WERI-Rb-1 (cell line): ENCODE measurements around the gene TCF12.

Experiments
- DNase-seq: peaks from one replicate; pipeline ENCODE4 v3.0.0-alpha.2; 2020
- H3K27ac ChIP-seq: fragments of 250-450 bp; sonication (Bioruptor Pico); 2 replicates; pipeline ENCODE4 v1.5.1; 2020; ENCODE audit warnings: mild to moderate bottlenecking, moderate library complexity
- H3K27me3 ChIP-seq: fragments of 250-450 bp; sonication (Bioruptor Pico); 2 replicates; pipeline ENCODE4 v1.5.1; 2021; ENCODE audit warnings: mild to moderate bottlenecking, low read depth, moderate library complexity; ENCODE audit not compliant: insufficient read depth, severe bottlenecking
- H3K36me3 ChIP-seq: fragments of 250-450 bp; sonication (Bioruptor Pico); 2 replicates; pipeline ENCODE4 v1.5.1; 2020; ENCODE audit warnings: mild to moderate bottlenecking, moderate library complexity
- H3K4me3 ChIP-seq: 2 replicates; pipeline ENCODE4 v1.5.1; 2011; ENCODE audit warnings: low read depth, mild to moderate bottlenecking, control low read depth, low read length
- H3K9me3 ChIP-seq: fragments of 250-450 bp; sonication (Bioruptor Pico); 2 replicates; pipeline ENCODE4 v1.5.1; 2021; ENCODE audit warnings: mild to moderate bottlenecking, moderate library complexity; ENCODE audit not compliant: severe bottlenecking
- TF ChIP-seq, protein P1 (sequence below): IDR thresholded peaks from 2 replicates; pipeline ENCODE4 v1.5.1; 2011; ENCODE audit warnings: low read depth, mild to moderate bottlenecking, control low read depth, inconsistent platforms, low read length

Gene TCF12

DNA sequence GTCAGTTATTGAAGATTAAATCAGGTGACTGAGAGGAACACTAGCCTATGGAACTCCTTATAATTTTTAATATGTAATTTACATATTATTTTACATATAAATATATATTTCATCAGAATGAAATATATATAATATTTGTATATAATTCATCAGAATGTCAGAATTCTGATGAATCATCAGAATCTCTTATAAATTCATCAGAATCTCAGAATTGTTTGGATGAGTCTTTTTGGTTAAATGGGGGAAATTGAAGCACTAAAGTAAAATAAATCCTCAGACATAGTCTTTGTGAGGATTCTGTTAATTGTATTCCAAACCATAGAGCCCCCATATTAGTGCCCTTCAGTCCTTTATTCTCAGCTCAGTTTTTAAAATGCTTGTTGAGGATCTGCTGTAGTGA, 15.4 kb downstream of the TCF12 start:
- H3K27ac ChIP-seq, result no peak overlapping the region
- TF ChIP-seq, protein P1, sequence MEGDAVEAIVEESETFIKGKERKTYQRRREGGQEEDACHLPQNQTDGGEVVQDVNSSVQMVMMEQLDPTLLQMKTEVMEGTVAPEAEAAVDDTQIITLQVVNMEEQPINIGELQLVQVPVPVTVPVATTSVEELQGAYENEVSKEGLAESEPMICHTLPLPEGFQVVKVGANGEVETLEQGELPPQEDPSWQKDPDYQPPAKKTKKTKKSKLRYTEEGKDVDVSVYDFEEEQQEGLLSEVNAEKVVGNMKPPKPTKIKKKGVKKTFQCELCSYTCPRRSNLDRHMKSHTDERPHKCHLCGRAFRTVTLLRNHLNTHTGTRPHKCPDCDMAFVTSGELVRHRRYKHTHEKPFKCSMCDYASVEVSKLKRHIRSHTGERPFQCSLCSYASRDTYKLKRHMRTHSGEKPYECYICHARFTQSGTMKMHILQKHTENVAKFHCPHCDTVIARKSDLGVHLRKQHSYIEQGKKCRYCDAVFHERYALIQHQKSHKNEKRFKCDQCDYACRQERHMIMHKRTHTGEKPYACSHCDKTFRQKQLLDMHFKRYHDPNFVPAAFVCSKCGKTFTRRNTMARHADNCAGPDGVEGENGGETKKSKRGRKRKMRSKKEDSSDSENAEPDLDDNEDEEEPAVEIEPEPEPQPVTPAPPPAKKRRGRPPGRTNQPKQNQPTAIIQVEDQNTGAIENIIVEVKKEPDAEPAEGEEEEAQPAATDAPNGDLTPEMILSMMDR, result no peak
- H3K4me3 ChIP-seq, result no peak overlapping the region
- H3K36me3 ChIP-seq, result peaks cover 13% of the 10 kb centered on the region
- no peak for DNase-seq
- no peaks in the 10 kb centered on the region for H3K27me3 ChIP-seq
- peaks cover 7% of the 10 kb centered on the region for H3K9me3 ChIP-seq

DNA sequence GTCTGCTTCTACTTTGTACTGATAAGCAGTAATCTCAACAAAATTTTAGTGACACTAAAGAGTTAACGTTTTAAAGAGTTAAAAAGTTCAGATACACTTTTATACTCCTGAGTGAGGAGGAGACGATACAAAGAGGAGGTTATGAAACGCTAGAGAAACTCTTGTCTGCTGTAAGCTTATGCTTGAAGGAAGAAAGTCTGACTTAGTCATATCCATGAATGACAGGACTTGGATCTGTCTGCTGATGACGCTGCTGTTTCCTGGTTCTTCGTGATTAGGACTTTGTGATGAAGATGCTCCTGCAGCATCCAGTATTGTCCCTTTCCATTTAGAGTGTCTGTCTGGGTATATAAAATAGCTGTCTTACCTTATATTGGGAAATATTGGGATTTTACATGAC, 15.8 kb downstream of the TCF12 start:
- H3K27ac ChIP-seq, result no peak overlapping the region
- peaks cover 12% of the 10 kb centered on the region for H3K36me3 ChIP-seq
- no peak overlapping the region for H3K4me3 ChIP-seq
- H3K9me3 ChIP-seq, result peaks cover 7% of the 10 kb centered on the region
- TF ChIP-seq, protein P1, result no peak
- H3K27me3 ChIP-seq, result no peaks in the 10 kb centered on the region
- DNase-seq, result no peak

DNA sequence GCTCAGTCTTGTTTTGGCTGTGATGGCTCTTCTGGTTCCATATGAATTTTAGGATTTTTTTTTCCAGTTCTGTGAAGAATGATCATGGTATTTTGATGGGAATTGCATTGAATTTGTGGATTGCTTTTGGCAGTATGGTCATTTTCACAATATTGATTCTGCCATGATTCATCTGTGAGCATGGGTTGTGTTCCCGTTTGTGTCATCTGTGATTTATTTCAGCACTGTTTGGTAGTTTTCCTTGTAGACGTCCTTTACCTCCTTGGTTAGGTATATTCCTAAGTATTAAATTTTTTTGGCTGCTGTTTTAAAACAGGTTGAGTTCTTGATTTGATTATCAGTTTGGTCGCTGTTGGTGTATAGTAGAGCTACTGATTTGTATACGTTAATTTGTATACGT, 18.5 kb downstream of the TCF12 start:
- DNase-seq, result no peak
- TF ChIP-seq, protein P1, result no peak
- Histone ChIP-seq H3K9me3 (peaks cover 7% of the 10 kb centered on the region), H3K27ac (no peak overlapping the region), H3K27me3 (no peaks in the 10 kb centered on the region), H3K36me3 (peaks cover 2% of the 10 kb centered on the region; the same call in 1 of the 2 replicates), H3K4me3 (no peak overlapping the region)

DNA sequence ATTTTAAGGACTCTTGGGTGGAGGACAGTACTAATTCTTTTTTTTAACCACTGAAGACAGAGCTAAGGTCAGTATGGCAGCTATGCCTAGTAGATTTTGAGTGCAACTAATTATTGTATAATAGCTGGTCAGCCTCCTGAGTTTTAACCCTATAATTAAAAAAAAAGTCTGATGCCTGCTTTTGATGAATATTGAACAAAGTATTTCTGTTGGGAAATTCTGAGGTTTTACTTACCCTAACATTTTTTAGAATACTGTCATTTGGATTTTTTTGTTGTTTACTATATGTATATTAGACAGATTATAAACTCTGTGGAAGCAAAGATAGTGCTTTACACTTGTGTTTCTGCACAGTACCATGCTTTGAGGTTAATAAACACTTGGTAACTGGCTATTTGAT, 20.8 kb downstream of the TCF12 start:
- peaks cover 2% of the 10 kb centered on the region; the same call in 1 of the 2 replicates for H3K36me3 ChIP-seq
- H3K9me3 ChIP-seq, result peaks cover 7% of the 10 kb centered on the region

DNA sequence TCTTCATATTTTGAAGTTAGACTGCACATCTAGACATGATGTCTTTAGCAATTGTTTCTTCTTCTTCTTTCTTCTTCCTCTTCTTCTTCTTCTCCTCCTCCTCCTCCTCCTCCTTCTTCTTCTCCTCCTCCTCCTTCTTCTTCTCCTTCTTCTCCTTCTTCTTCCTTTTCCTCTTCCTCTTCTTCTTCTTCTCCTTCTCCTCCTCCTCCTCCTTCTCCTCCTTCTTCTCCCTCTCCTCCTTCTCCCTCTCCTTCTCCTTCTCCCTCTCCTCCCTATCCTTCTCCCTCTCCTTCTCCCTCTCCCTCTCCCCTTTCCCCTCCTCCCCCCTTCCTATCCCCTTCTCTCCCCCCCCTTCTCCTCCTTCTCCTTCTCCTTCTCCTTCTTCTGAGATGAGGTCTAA, 21.9 kb downstream of the TCF12 start:
- no peak for DNase-seq
- no peaks in the 10 kb centered on the region for H3K27me3 ChIP-seq
- H3K27ac ChIP-seq, result no peak overlapping the region
- H3K4me3 ChIP-seq, result no peak overlapping the region
- peaks cover 2% of the 10 kb centered on the region; the same call in 1 of the 2 replicates for H3K36me3 ChIP-seq
- TF ChIP-seq, protein P1, result no peak
- H3K9me3 ChIP-seq, result peaks cover 4% of the 10 kb centered on the region

More for the DNA sequence above, 20.8 kb downstream of the TCF12 start:
- no peak overlapping the region for H3K4me3 ChIP-seq
- TF ChIP-seq, protein P1, result no peak
- no peak overlapping the region for H3K27ac ChIP-seq
- no peak for DNase-seq
- H3K27me3 ChIP-seq, result no peaks in the 10 kb centered on the region

DNA sequence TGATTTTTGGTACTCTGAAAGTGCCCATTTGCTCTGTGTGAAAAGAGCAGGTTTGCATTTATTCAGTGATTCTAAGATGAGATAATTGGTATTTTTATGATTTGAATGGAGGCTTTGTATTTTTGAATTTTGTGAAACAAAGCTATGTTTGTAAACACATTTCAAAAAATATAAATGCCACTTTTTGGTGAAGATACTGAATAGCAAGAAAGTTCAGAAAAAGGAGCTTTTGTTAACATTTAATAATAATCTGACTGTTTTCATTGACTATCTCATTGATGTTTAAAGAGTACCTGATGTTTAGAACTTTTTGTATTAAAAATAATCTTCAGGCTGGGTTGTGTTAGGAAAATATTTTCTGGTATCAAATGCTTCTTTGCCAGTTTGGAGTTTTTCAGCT, 23.7 kb downstream of the TCF12 start:
- DNase-seq, result no peak
- peaks cover 6% of the 10 kb centered on the region for H3K36me3 ChIP-seq
- H3K27me3 ChIP-seq, result no peaks in the 10 kb centered on the region
- peaks cover 4% of the 10 kb centered on the region for H3K9me3 ChIP-seq
- H3K27ac ChIP-seq, result no peak overlapping the region
- TF ChIP-seq, protein P1, result no peak
- no peak overlapping the region for H3K4me3 ChIP-seq
